ENCODE results near the gene NOP56. TPM values are rescaled to one million over a fixed set of nuclear protein-coding genes. Genes with fewer than 3 reads are reported as not detected.

The NOP56 gene
- total RNA-seq, 1 experiment from 2014 or later: 582 TPM

- H3K4me2 ChIP-seq (ENCODE audit: low read length): no peak overlapping the region
- RAD21 ChIA-PET (ENCODE audit: low non-redundant PET in 1 of 2, low total read pairs in 2 of 2, uncharacterized antibody in 2 of 2, unreplicated experiment in 2 of 2): no interaction called here
- H3K9ac ChIP-seq (ENCODE audit: low read length): no peak overlapping the region
- H3K9me3 ChIP-seq (ENCODE audit: control insufficient read depth in 1 of 2, insufficient read depth in 1 of 2, low read depth in 1 of 2, low read length in 2 of 2): no peaks in the 10 kb centered on the region
- no peaks in the 10 kb centered on the region for H4K20me1 ChIP-seq (ENCODE audit: insufficient read depth)
- DNase-seq (ENCODE audit: low read depth, low spot score) (no peak), ATAC-seq (no peak)
- no peaks in the 10 kb centered on the region for H3K9me2 ChIP-seq (ENCODE audit: insufficient read depth)
- no peak overlapping the region for H3K4me3 ChIP-seq (replicated peaks in 1 of 2; ENCODE audit: low read depth in 1 of 2, low read length in 2 of 2)
- TF ChIP-seq SP1 (IDR thresholded peaks at IDR 0.05; ENCODE audit: low read depth): no peak
- TF ChIP-seq ZNF274 (IDR thresholded peaks at IDR 0.05; ENCODE audit: low read depth, low read length): no peak
- TF ChIP-seq FOSL1 (IDR thresholded peaks at IDR 0.05; ENCODE audit: low read depth): no peak
- no peak for TF ChIP-seq SRF (IDR thresholded peaks at IDR 0.05; ENCODE audit: low read depth)
- TF ChIP-seq, protein P1, sequence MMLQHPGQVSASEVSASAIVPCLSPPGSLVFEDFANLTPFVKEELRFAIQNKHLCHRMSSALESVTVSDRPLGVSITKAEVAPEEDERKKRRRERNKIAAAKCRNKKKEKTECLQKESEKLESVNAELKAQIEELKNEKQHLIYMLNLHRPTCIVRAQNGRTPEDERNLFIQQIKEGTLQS (IDR thresholded peaks at IDR 0.05): no peak
- no peak for TF ChIP-seq EZH2 (IDR thresholded peaks at IDR 0.05)
- H3K27ac ChIP-seq (ENCODE audit: low read depth, low read length): no peak overlapping the region
- intact Hi-C loops (cut with micrococcal nuclease): no loop called here
- no peaks in the 10 kb centered on the region for H3K79me2 ChIP-seq (ENCODE audit: insufficient read depth, low read length)
- CTCF ChIA-PET: no interaction called here
- H2AFZ ChIP-seq (ENCODE audit: low read depth, low read length, poor library complexity, severe bottlenecking): no peak overlapping the region
- no TSS peak for BruUV-seq (replicated peaks)
- H3K27me3 ChIP-seq (ENCODE audit: insufficient read depth, low read length): no peaks in the 10 kb centered on the region
- no peaks in the 10 kb centered on the region for H3K4me1 ChIP-seq (ENCODE audit: control insufficient read depth in 1 of 2, insufficient read depth in 2 of 2, low read length in 2 of 2)
- no peaks in the 10 kb centered on the region for H3K36me3 ChIP-seq (ENCODE audit: control insufficient read depth in 1 of 2, insufficient read depth in 2 of 2, low read length in 2 of 2)
- POLR2A ChIA-PET: no interaction called here
These were observed 53.7 kb downstream of the NOP56 start for GRCh38 chr20:2705931-2706645.

DNA sequence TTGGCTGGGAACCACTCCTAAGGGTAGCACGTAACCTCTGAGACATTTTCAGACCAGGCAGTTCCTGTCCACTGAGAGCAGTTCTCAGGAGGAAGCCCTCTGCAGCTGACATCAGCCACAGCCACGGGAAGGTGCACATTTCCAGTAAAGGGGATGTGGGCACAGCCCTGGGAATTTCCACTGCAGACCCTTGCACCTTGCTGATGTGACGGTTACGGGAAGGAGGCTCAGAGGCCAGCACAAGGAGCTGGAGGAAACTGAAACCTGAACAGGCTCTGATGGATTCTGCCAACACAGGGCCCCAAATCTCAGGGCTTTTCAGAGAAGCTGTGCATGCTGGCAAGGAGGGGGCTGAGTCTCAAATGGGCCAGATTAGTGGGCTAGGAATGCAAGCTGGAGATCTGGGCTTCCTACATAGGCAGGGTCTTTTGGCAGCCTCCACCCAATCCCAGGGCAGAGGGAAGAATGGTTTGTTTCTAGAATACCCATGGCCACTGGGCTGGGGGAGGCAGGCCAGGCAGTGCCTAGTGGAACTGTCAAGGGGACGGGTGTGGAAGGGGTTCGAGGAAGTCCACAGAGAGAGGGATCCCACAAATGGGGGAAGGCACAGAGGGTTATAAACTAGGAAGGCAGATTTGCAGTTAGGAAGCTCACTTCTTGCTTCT is 54.4 kb downstream of the NOP56 start:
- H3K79me2 ChIP-seq (ENCODE audit: insufficient read depth, low read length): no peaks in the 10 kb centered on the region
- no TSS peak for BruUV-seq (replicated peaks)
- H3K4me1 ChIP-seq (ENCODE audit: control insufficient read depth in 1 of 2, insufficient read depth in 2 of 2, low read length in 2 of 2): no peaks in the 10 kb centered on the region
- H3K9ac ChIP-seq (ENCODE audit: low read length): no peak overlapping the region
- DNase-seq (ENCODE audit: low read depth, low spot score) (no peak), ATAC-seq (no peak)
- ChIA-PET CTCF (no interaction called here), RAD21 (ENCODE audit: low non-redundant PET in 1 of 2, low total read pairs in 2 of 2, uncharacterized antibody in 2 of 2, unreplicated experiment in 2 of 2) (no interaction called here), POLR2A (no interaction called here)
- no peaks in the 10 kb centered on the region for H3K36me3 ChIP-seq (ENCODE audit: control insufficient read depth in 1 of 2, insufficient read depth in 2 of 2, low read length in 2 of 2)
- TF ChIP-seq POLR2AphosphoS5 (IDR thresholded peaks at IDR 0.05; ENCODE audit: low read depth, low read length): no peak
- no peak for TF ChIP-seq CEBPB (IDR thresholded peaks at IDR 0.05; ENCODE audit: low read depth)
- TF ChIP-seq ZFX (IDR thresholded peaks at IDR 0.05): no peak
- no peak for TF ChIP-seq SP1 (IDR thresholded peaks at IDR 0.05; ENCODE audit: low read depth)
- TF ChIP-seq EZH2phosphoT487 (IDR thresholded peaks at IDR 0.05; ENCODE audit: borderline replicate concordance): no peak
- TF ChIP-seq, protein P2, sequence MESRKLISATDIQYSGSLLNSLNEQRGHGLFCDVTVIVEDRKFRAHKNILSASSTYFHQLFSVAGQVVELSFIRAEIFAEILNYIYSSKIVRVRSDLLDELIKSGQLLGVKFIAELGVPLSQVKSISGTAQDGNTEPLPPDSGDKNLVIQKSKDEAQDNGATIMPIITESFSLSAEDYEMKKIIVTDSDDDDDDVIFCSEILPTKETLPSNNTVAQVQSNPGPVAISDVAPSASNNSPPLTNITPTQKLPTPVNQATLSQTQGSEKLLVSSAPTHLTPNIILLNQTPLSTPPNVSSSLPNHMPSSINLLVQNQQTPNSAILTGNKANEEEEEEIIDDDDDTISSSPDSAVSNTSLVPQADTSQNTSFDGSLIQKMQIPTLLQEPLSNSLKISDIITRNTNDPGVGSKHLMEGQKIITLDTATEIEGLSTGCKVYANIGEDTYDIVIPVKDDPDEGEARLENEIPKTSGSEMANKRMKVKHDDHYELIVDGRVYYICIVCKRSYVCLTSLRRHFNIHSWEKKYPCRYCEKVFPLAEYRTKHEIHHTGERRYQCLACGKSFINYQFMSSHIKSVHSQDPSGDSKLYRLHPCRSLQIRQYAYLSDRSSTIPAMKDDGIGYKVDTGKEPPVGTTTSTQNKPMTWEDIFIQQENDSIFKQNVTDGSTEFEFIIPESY (IDR thresholded peaks at IDR 0.05; ENCODE audit: extremely low read depth, insufficient replicate concordance, low read length): no peak
- TF ChIP-seq SRF (IDR thresholded peaks at IDR 0.05; ENCODE audit: low read depth): no peak
- no peak for TF ChIP-seq EGR1 (IDR thresholded peaks at IDR 0.05; ENCODE audit: low read depth)
- TF ChIP-seq POLR2A (IDR thresholded peaks at IDR 0.05; ENCODE audit: borderline replicate concordance, extremely low read depth, insufficient read depth, insufficient read length): no peak
- TF ChIP-seq ZNF274 (IDR thresholded peaks at IDR 0.05; ENCODE audit: low read depth, low read length): no peak
- TF ChIP-seq YY1 (IDR thresholded peaks at IDR 0.05; ENCODE audit: extremely low read depth, insufficient replicate concordance, low read depth, low read length): no peak
- no peaks in the 10 kb centered on the region for H3K27me3 ChIP-seq (ENCODE audit: insufficient read depth, low read length)
- H3K4me2 ChIP-seq (ENCODE audit: low read length): no peak overlapping the region
- no peak overlapping the region for H3K4me3 ChIP-seq (replicated peaks in 1 of 2; ENCODE audit: low read depth in 1 of 2, low read length in 2 of 2)
- H4K20me1 ChIP-seq (ENCODE audit: insufficient read depth): no peaks in the 10 kb centered on the region
- H2AFZ ChIP-seq (ENCODE audit: low read depth, low read length, poor library complexity, severe bottlenecking): no peak overlapping the region
- no peaks in the 10 kb centered on the region for H3K9me3 ChIP-seq (ENCODE audit: control insufficient read depth in 1 of 2, insufficient read depth in 1 of 2, low read depth in 1 of 2, low read length in 2 of 2)
- no peak overlapping the region for H3K27ac ChIP-seq (ENCODE audit: low read depth, low read length)
- intact Hi-C loops (cut with micrococcal nuclease): no loop called here
- H3K9me2 ChIP-seq (ENCODE audit: insufficient read depth): no peaks in the 10 kb centered on the region
